ENCODE data around the gene C12orf56.
A peak's percentile ranks its signal among the peaks of the same experiment; 100 is the strongest.
"Not testable (repeated sequence)": the region's sequence is repeated elsewhere in the genome, so short reads cannot be mapped to it uniquely, and the experiment has no call there.

Gene C12orf56

DNA sequence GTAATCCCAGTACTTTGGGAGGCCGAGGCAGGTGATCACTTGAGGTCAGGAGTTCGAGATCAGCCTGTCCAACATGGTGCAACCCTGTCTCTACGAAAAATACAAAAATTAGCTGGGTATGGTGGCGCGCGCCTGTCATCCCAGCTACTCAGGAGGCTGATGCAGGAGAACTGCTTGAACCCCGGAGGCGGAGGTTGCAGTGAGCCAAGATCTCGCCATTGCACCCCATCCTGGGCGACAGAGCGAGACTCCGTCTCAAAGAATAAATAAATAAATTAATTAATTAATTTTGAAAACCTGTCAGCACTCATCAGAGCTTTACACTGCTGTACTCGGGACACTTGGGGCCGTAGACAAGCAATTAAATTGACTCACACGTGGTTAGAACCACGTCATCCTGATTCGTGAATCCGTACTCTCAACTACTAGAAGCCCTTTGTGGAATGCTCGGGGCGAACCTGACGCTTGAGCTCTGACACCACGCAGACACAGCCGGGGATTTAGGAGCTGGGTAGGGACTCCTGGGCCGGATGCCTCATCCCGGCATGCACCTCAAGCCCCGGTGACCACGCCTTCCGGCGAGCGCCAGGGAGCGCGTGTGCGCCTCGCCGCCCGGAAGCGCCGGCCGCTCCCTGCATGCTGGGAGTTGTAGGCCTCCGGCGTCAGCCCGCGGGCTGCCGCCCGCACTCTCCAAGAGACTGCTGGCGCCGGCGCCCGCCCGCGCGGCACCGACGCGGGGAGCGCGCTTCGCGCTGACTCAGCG is 13.3 kb upstream of the C12orf56 start, which contains the start of gene XPOT:
Gene XPOT (plus strand): TSS at position 686 of the 763 bp plus-strand sequence. CDS start 5,644 bp downstream, outside the sequence.
- peak within 1 kb of the TSS; percentile 95 for H3K27ac Mint-ChIP-seq
- H3K27me3 Mint-ChIP-seq, result no peaks in the 10 kb centered on the region
- intact Hi-C loops (cut with micrococcal nuclease), result no loop called here
- H3K9me3 Mint-ChIP-seq, result no peaks in the 10 kb centered on the region
- H3K36me3 Mint-ChIP-seq (ENCODE audit: low read depth), result peaks cover 8% of the 10 kb centered on the region
- H3K4me3 Mint-ChIP-seq, result peak within 1 kb of the TSS; percentile 93
- peaks cover 19% of the 10 kb centered on the region for H3K4me1 Mint-ChIP-seq (ENCODE audit: low read depth)

DNA sequence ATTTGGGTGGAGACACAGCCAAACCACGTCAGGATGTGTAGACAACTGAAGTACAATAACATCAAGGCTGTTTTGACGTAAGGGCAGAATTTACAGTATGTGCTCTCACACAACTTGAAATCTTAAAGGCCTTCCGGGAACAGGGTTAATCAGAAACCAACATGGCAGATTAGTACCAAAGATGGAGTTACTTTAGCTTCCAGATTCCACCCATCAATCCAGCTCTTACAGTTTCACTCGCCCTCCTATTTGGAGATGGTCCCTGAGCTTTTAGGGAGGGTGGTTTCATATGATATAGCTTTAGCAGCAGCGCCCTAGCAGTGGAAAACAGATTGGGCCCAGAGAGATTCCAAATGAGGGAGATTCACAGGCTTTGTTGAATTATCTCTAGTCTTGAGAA is 11.6 kb upstream of the C12orf56 start:
- H3K36me3 Mint-ChIP-seq (ENCODE audit: low read depth), result peaks cover 8% of the 10 kb centered on the region
- H3K4me3 Mint-ChIP-seq, result no peak overlapping the region
- peaks cover 14% of the 10 kb centered on the region for H3K4me1 Mint-ChIP-seq (ENCODE audit: low read depth)
- no peak overlapping the region for H3K27ac Mint-ChIP-seq
- no peaks in the 10 kb centered on the region for H3K27me3 Mint-ChIP-seq
- H3K9me3 Mint-ChIP-seq, result no peaks in the 10 kb centered on the region
- intact Hi-C loops (cut with micrococcal nuclease), result no loop called here

DNA sequence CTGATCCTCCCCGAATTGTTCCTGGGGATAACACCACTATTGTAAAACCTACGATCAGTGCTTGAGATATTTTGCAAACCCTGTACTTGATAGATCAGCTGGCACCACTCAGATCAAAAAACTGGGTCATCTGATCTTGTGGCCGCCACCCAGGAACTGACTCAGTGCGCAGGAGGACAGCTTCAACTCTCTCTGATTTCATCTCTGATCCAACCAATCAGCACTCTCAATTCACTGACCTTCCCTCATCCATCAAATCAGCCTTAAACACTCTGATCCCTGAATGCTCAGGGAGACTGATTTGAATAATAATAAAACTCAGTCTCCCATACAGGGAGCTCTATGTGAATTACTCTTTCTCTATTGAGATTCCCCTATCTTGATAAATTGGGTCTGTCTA is 9.5 kb upstream of the C12orf56 start:
- intact Hi-C loops (cut with micrococcal nuclease), result no loop called here
- Mint-ChIP-seq H3K27me3 (no peaks in the 10 kb centered on the region), H3K36me3 (ENCODE audit: low read depth) (peaks cover 8% of the 10 kb centered on the region), H3K9me3 (no peaks in the 10 kb centered on the region), H3K4me1 (ENCODE audit: low read depth) (no peaks in the 10 kb centered on the region), H3K4me3 (no peak overlapping the region), H3K27ac (no peak overlapping the region)

DNA sequence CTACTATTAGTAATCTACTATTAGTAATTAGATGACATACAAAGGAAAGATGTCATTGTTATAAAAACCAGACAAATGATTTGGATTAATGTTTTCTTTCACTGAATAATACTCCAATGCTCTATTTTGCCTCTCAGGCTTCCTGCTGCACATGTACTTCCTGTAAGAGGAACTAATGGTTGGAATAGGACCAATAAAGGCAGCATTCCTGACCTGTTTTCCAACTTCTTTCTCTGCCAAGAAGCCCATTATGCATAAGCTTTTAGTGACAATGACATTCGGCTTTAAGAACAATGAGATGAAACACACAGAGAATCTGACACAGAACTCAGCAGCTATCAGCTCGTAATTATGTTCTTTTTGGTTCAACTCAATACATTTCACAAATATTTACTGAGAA is 5.2 kb upstream of the C12orf56 start:
- Mint-ChIP-seq H3K4me1 (ENCODE audit: low read depth) (peaks cover 2% of the 10 kb centered on the region), H3K36me3 (ENCODE audit: low read depth) (no peaks in the 10 kb centered on the region), H3K27me3 (peaks cover 12% of the 10 kb centered on the region), H3K4me3 (no peak overlapping the region), H3K27ac (no peak overlapping the region), H3K9me3 (no peaks in the 10 kb centered on the region)
- intact Hi-C loops (cut with micrococcal nuclease), result no loop called here

DNA sequence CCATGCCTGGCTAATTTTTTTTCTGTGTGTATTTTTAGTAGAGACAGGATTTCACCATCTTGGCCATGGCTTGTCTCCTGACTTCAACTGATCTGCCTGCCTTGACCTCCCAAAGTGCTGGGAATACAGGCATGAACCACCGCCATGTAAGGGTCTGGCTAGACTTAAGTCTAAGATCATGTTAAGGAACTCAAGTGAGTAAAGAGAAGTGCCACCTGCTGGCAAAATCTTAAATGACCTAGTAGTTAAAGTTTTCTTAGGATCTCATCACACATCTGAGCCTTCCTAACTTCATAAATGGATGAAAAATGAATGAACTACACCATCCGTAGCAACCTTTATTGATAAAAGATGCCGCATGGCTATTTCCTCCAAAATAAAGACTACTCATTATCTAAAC is 1.7 kb upstream of the C12orf56 start:
- H3K27ac Mint-ChIP-seq, result no peak overlapping the region
- no peaks in the 10 kb centered on the region for H3K9me3 Mint-ChIP-seq
- peaks cover 34% of the 10 kb centered on the region for H3K27me3 Mint-ChIP-seq
- no peak overlapping the region for H3K4me3 Mint-ChIP-seq
- intact Hi-C loops (cut with micrococcal nuclease), result loop anchor here (1.0 to 5.0 kb wide), 2 partner anchors 119 to 565 kb away; no protein-coding TSS in a partner anchor
- H3K36me3 Mint-ChIP-seq (ENCODE audit: low read depth), result no peaks in the 10 kb centered on the region
- peaks cover 5% of the 10 kb centered on the region for H3K4me1 Mint-ChIP-seq (ENCODE audit: low read depth)

DNA sequence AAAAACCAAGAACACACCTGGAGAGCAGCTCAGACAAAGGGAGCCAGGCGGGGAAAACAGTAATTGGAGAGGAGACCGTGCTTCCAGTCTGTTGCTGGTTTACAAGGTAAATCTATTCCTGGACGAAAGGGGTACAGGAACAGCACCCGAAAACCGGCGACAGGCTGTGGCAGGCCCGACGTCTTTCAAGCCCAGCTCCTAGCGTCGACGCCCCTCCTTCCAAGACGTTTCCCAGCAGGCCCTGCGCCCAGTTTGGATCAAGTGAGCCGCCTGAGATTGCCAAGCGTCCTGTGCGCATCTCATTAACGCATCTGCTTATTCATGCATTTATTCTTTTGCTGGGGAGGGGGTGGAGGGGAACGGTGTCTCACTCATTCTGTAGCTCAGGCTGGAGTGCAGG is 1.4 kb downstream of the C12orf56 start:
- intact Hi-C loops (cut with micrococcal nuclease), result no loop called here
- peaks cover 5% of the 10 kb centered on the region for H3K4me1 Mint-ChIP-seq (ENCODE audit: low read depth)

DNA sequence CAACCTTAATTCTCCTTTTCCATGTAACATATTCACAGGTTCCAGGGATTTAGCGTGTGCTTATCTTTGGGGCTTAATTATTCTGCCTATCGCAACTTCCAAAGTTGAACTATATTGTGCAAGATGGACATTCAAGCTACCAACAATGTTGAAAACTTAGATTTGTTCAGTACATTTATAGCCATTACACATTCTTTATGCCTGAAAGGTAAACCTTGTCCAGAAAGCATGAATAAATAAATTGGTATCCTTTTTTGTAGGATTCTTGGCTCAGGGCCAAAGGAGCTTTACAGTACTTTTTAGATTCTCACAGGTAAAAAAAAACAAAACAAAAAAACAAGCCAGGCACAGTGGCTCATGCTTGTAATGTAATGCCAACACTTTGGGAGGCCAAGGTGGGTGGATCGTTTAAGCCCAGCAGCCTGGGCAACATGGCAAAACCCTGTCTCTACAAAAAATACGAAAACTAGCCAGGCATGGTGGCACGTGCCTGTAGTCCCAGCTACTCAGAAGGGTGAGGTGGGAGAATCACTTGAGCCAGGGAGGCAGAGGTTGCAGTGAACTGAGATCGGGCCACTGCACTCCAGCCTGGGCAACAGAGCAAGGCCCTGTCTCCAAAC is 3.3 kb downstream of the C12orf56 start:
- Mint-ChIP-seq H3K36me3 (ENCODE audit: low read depth) (no peaks in the 10 kb centered on the region), H3K27me3 (peaks cover 34% of the 10 kb centered on the region), H3K4me1 (ENCODE audit: low read depth) (peaks cover 5% of the 10 kb centered on the region), H3K4me3 (no peak overlapping the region), H3K27ac (no peak overlapping the region), H3K9me3 (no peaks in the 10 kb centered on the region)
- intact Hi-C loops (cut with micrococcal nuclease), result no loop called here

More for the DNA sequence above, 1.4 kb downstream of the C12orf56 start:
- H3K27ac Mint-ChIP-seq, result no peak overlapping the region
- H3K9me3 Mint-ChIP-seq, result no peaks in the 10 kb centered on the region
- H3K36me3 Mint-ChIP-seq (ENCODE audit: low read depth), result no peaks in the 10 kb centered on the region
- H3K4me3 Mint-ChIP-seq, result no peak overlapping the region
- peaks cover 34% of the 10 kb centered on the region for H3K27me3 Mint-ChIP-seq

DNA sequence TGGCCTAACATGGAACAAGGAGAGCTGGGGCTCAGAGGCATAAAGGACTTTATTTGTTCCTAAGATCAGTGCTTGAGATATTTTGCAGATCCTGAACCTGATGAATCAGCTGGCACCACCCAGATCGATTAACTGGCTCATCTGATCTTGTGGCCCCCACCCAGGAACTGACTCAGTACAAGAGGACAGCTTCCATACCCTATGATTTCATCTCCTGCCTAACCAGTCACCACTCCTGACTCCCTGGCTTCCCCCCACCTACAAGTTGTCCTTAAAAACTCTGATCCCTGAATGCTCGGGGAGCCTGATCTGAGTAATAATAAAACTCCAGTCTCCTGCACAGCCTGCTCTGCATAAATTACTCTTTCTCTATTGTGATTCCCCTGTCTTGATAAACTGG is 5.1 kb downstream of the C12orf56 start:
- intact Hi-C loops (cut with micrococcal nuclease), result no loop called here
- peaks cover 15% of the 10 kb centered on the region for H3K9me3 Mint-ChIP-seq
- no peaks in the 10 kb centered on the region for H3K36me3 Mint-ChIP-seq (ENCODE audit: low read depth)
- no peak overlapping the region for H3K27ac Mint-ChIP-seq
- H3K27me3 Mint-ChIP-seq, result peaks cover 19% of the 10 kb centered on the region
- H3K4me1 Mint-ChIP-seq (ENCODE audit: low read depth), result peaks cover 1% of the 10 kb centered on the region
- no peak overlapping the region for H3K4me3 Mint-ChIP-seq

DNA sequence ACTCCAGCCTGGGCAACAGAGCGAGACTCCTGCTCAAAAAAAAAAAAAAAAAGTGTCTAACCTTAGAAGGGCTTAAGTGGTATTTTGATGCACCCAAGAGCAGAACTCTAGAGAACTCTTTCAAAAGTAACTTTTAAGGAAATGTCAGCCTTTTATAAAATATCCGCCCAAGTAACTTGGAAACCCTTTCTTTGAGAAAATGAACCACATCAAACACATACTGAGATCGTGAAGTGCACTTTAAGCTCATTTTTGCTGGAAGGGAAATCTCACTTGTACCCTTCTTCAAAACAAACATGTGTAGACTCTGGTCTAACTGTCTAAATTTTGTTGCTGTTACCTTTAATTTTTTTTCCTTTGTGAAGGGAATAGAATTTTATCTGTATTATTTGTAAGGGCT is 5.5 kb downstream of the C12orf56 start:
- peaks cover 15% of the 10 kb centered on the region for H3K27me3 Mint-ChIP-seq
- intact Hi-C loops (cut with micrococcal nuclease), result no loop called here
- H3K4me1 Mint-ChIP-seq (ENCODE audit: low read depth), result no peaks in the 10 kb centered on the region
- no peak overlapping the region for H3K27ac Mint-ChIP-seq
- no peak overlapping the region for H3K4me3 Mint-ChIP-seq
- peaks cover 20% of the 10 kb centered on the region for H3K9me3 Mint-ChIP-seq
- no peaks in the 10 kb centered on the region for H3K36me3 Mint-ChIP-seq (ENCODE audit: low read depth)

DNA sequence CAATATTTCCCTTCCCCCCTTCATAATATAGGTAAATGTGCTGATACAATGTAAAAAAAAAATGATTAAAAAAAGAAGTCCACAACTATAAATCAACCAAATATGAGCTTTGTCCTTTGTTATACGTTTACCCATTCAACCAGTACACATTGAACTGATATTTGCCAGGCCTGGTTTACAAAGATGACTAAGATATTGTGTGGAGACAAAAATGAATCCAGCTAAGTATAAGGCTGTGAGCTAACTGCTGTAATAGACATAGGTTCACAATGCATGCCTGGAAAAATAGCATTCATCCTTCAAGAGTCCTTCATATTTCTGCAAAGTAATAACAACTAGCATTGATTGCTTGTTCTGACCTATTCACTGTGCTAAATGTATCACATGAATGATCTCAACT is 6.9 kb downstream of the C12orf56 start:
- Mint-ChIP-seq H3K4me3 (no peak overlapping the region), H3K27ac (no peak overlapping the region), H3K36me3 (ENCODE audit: low read depth) (no peaks in the 10 kb centered on the region), H3K9me3 (peaks cover 20% of the 10 kb centered on the region), H3K4me1 (ENCODE audit: low read depth) (no peaks in the 10 kb centered on the region), H3K27me3 (peaks cover 2% of the 10 kb centered on the region)
- intact Hi-C loops (cut with micrococcal nuclease), result no loop called here

DNA sequence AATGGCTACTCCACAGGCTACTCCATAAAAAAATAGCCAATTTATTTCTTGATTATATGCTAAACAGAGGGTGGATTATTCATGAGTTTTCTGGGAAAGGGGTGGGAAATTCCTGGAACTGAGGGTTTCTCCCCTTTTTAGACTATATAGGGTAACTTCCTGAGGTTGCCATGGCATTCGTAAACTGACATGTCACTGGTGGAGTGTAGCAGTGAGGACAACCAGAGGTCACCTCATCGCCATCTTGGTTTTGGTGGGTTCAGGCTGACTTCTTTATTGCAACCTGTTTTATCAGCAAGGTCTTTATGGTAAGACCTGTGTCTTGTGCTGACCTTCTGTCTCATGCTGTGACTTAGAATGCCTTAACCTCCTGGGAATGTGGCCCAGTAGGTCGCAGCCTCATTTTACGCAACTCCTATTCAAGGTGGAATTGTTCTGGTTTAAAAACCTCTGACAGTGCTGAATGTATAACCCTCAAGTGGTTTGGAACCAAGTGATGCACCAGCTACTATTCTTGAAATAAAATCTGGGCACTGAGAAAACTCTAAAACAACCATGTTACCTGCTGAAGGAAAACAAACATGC is 27.7 kb downstream of the C12orf56 start:
- Mint-ChIP-seq H3K9me3 (no peaks in the 10 kb centered on the region), H3K4me1 (ENCODE audit: low read depth) (no peaks in the 10 kb centered on the region), H3K36me3 (ENCODE audit: low read depth) (no peaks in the 10 kb centered on the region), H3K27ac (no peak overlapping the region), H3K27me3 (no peaks in the 10 kb centered on the region), H3K4me3 (no peak overlapping the region)
- intact Hi-C loops (cut with micrococcal nuclease), result no loop called here

DNA sequence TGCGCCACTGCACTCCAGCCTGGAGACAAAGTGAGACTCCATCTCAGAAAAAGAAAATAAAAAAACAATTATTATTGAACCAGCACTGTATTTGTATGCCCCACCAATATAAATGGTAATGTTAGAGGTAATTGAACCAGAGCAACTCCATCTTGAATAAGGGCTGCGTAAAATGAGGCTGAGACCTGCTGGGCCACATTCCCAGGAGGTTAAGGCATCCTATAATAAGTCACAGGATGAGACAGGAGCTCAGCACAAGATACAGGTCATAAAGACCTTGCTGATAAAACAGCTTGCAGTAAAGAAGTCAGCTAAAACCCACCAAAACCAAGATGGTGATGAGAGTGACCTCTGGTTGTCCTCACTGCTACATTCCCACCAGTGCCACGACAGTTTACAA is 29.4 kb downstream of the C12orf56 start:
- H3K4me3 Mint-ChIP-seq; H3K36me3 Mint-ChIP-seq (ENCODE audit: low read depth); H3K27ac Mint-ChIP-seq; H3K27me3 Mint-ChIP-seq; H3K4me1 Mint-ChIP-seq (ENCODE audit: low read depth); H3K9me3 Mint-ChIP-seq; intact Hi-C loops (cut with micrococcal nuclease): not testable (repeated sequence)

DNA sequence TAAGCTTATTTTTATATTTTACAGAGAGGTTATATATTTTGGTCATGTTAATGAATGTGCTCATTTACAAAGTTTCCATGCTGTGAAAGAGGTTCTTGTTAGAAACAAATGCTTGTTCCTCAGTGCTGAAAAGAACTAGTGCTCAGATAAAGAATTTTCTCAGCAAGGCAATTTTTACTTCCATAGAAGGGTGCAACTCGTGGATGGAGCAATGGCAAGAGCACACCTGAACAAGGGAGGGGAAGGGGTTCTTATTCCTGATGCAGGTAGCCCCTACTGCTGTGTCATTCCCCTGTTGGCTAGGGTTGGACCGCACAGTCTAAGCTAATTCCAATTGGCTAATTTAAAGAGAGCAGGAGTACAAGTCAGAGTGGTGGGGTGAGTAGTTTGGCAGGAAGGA is 34.3 kb downstream of the C12orf56 start:
- H3K4me1 Mint-ChIP-seq (ENCODE audit: low read depth); H3K4me3 Mint-ChIP-seq; H3K27ac Mint-ChIP-seq; H3K36me3 Mint-ChIP-seq (ENCODE audit: low read depth); intact Hi-C loops (cut with micrococcal nuclease); H3K27me3 Mint-ChIP-seq: not testable (repeated sequence)
- peaks cover 20% of the 10 kb centered on the region for H3K9me3 Mint-ChIP-seq

DNA sequence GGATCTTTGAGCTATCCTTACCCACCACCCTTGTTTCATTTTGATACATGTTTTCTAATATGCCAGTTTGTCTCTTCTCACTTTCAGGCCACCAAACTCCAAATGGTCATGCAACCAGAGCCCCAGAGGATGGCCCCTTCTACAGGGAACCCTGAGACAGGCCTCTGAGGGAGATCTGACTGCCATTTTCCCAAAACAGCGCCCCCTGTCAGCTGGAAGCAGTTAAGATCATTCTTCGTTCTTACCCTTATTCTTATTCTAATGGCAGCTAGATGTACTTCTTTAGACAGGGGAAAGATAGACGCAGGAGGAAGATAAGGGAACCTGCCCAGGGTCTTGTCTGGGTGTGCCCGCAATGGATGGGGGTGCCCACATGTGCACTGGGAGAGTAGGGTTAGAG is 38.4 kb downstream of the C12orf56 start:
- no peaks in the 10 kb centered on the region for H3K27me3 Mint-ChIP-seq
- no peaks in the 10 kb centered on the region for H3K4me1 Mint-ChIP-seq (ENCODE audit: low read depth)
- no peaks in the 10 kb centered on the region for H3K36me3 Mint-ChIP-seq (ENCODE audit: low read depth)
- intact Hi-C loops (cut with micrococcal nuclease), result no loop called here
- H3K27ac Mint-ChIP-seq, result no peak overlapping the region
- H3K4me3 Mint-ChIP-seq, result no peak overlapping the region
- H3K9me3 Mint-ChIP-seq, result peaks cover 20% of the 10 kb centered on the region
